HCT116 (cell line): ENCODE measurements around the gene PCDHGA2. TPM values are rescaled to one million over a fixed set of nuclear protein-coding genes. Genes with fewer than 3 reads are reported as not detected.

ENCODE experiments used
- ATAC-seq: fragments of 200-7000 bp; cut with Tn5 transposase; 2 replicates; pipeline ENCODE4 v1.9.1; 2020; ENCODE audit warnings: mild to moderate bottlenecking, moderate library complexity
- BruUV-seq: library from RNA; stranded (reverse); fragments of 400-500 nt; replicated peaks from 2 replicates; lab custom pipeline; 2021; lab: Mats Ljungman, UMichigan
- CTCF ChIA-PET: fragments of 300-600 bp; sonication (Branson Sonifier 250); formaldehyde crosslinking; loops from one replicate; lab custom pipeline; 2021; ENCODE audit warnings: antibody characterized with exemption; lab: Charles Lee
- POLR2A ChIA-PET: fragments of 300-600, 350-600 bp; sonication (Branson Sonifier 250); formaldehyde crosslinking; loops from one replicate; lab custom pipeline; 2021; ENCODE audit warnings: antibody characterized with exemption; lab: Charles Lee
- RAD21 ChIA-PET, 2 experiments: fragments of 300-600 bp; sonication (Branson Sonifier 250); formaldehyde crosslinking; loops; one replicate each; lab custom pipeline; 2023; ENCODE audit warnings: low total read pairs in 2 of 2; ENCODE audit not compliant: uncharacterized antibody in 2 of 2, unreplicated experiment in 2 of 2, low non-redundant PET in 1 of 2; lab: Charles Lee
- DNase-seq: peaks from one replicate; pipeline ENCODE4 v3.0.0-alpha.2; 2010; ENCODE audit warnings: low read depth, low spot score
- H2AFZ ChIP-seq: fragments of 200-600 bp; shearing (Covaris generic), sonication (generic); 2 replicates; pipeline ENCODE4 v1.6.1; 2017; ENCODE audit warnings: low read depth, mixed run types, mixed read lengths, antibody characterized with exemption, low read length; ENCODE audit not compliant: poor library complexity, severe bottlenecking
- H3K27ac ChIP-seq: 2 replicates; pipeline ENCODE4 v1.5.1; 2012; ENCODE audit warnings: low read depth, low read length
- H3K27me3 ChIP-seq: fragments of 200-600 bp; sonication (generic); 2 replicates; pipeline ENCODE4 v1.6.1; 2016; ENCODE audit warnings: mixed run types, low read length, mixed read lengths; ENCODE audit not compliant: insufficient read depth
- H3K36me3 ChIP-seq, 2 experiments: fragments of 200-500 bp in 1 of 2; fragments of 200-600 bp in 1 of 2; sonication (Bioruptor generic) in 1 of 2; sonication (generic) in 1 of 2; 2 replicates each; pipeline versions ENCODE4 v1.5.1 to v1.6.1; 2014 to 2016; ENCODE audit warnings: low read length in 2 of 2, inconsistent platforms in 1 of 2, mixed read lengths in 1 of 2, mixed run types in 1 of 2; ENCODE audit not compliant: insufficient read depth in 2 of 2, control insufficient read depth in 1 of 2
- H3K4me1 ChIP-seq, 2 experiments: fragments of 200-600 bp in 1 of 2; sonication (generic) in 1 of 2; 2 replicates each; pipeline versions ENCODE4 v1.5.1 to v1.6.1; 2012 to 2017; ENCODE audit warnings: low read length in 2 of 2, inconsistent platforms in 1 of 2, mild to moderate bottlenecking in 1 of 2, mixed read lengths in 1 of 2, mixed run types in 1 of 2, moderate library complexity in 1 of 2; ENCODE audit not compliant: insufficient read depth in 2 of 2, control insufficient read depth in 1 of 2
- H3K4me2 ChIP-seq: fragments of 200-600 bp; sonication (generic); 2 replicates; pipeline ENCODE4 v1.6.1; 2017; ENCODE audit warnings: mixed run types, low read length, mixed read lengths
- H3K4me3 ChIP-seq, 2 experiments: fragments of 200-600 bp in 1 of 2; sonication (generic) in 1 of 2; replicated peaks in 1 of 2; 2 replicates each; pipeline ENCODE4 v1.5.1; 2011 to 2016; ENCODE audit warnings: low read length in 2 of 2, control low read depth in 1 of 2, low read depth in 1 of 2, mild to moderate bottlenecking in 1 of 2, mixed read lengths in 1 of 2, mixed run types in 1 of 2
- H3K79me2 ChIP-seq: fragments of 200-600 bp; sonication (generic); 2 replicates; pipeline ENCODE4 v1.6.1; 2017; ENCODE audit warnings: mild to moderate bottlenecking, mixed run types, low read length, moderate library complexity, mixed read lengths; ENCODE audit not compliant: insufficient read depth
- H3K9ac ChIP-seq: fragments of 200-600 bp; sonication (generic); 2 replicates; pipeline ENCODE4 v1.6.1; 2016; ENCODE audit warnings: low read length, mixed read lengths
- H3K9me2 ChIP-seq: fragments of 200-600 bp; sonication (generic), shearing (Covaris generic); 2 replicates; pipeline ENCODE4 v1.6.1; 2017; ENCODE audit warnings: mixed run types, mild to moderate bottlenecking, moderate library complexity; ENCODE audit not compliant: insufficient read depth
- H3K9me3 ChIP-seq, 2 experiments: fragments of 200-500 bp in 1 of 2; fragments of 200-600 bp in 1 of 2; sonication (Bioruptor generic) in 1 of 2; sonication (generic) in 1 of 2; 2 replicates each; pipeline ENCODE4 v1.6.1; 2014 to 2017; ENCODE audit warnings: low read length in 2 of 2, mixed read lengths in 2 of 2, inconsistent platforms in 1 of 2, low read depth in 1 of 2, mild to moderate bottlenecking in 1 of 2, mixed run types in 1 of 2, moderate library complexity in 1 of 2; ENCODE audit not compliant: control insufficient read depth in 1 of 2, insufficient read depth in 1 of 2
- H4K20me1 ChIP-seq: fragments of 200-600 bp; sonication (generic), shearing (Covaris generic); 2 replicates; pipeline ENCODE4 v1.6.1; 2017; ENCODE audit warnings: mixed run types, mild to moderate bottlenecking, moderate library complexity; ENCODE audit not compliant: insufficient read depth
- CBX3 ChIP-seq: IDR thresholded peaks from 2 replicates; pipeline ENCODE4 v1.6.1; 2012; ENCODE audit warnings: low read depth
- CEBPB ChIP-seq: IDR thresholded peaks from 2 replicates; pipeline ENCODE4 v1.6.1; 2012; ENCODE audit warnings: low read depth
- EGR1 ChIP-seq: IDR thresholded peaks from 2 replicates; pipeline ENCODE4 v1.6.1; 2012; ENCODE audit warnings: low read depth
- ELF1 ChIP-seq: IDR thresholded peaks from 2 replicates; pipeline ENCODE4 v1.6.1; 2012; ENCODE audit warnings: low read depth, borderline replicate concordance
- FOSL1 ChIP-seq: IDR thresholded peaks from 2 replicates; pipeline ENCODE4 v1.6.1; 2012; ENCODE audit warnings: low read depth
- POLR2A ChIP-seq: IDR thresholded peaks from 2 replicates; pipeline ENCODE4 v1.7.0; 2011; ENCODE audit warnings: borderline replicate concordance; ENCODE audit not compliant: insufficient read depth, insufficient read length; ENCODE audit errors: extremely low read depth
- POLR2AphosphoS5 ChIP-seq: IDR thresholded peaks from 2 replicates; pipeline ENCODE4 v1.6.1; 2011; ENCODE audit warnings: mild to moderate bottlenecking, low read depth, low read length, moderate library complexity
- RAD21 ChIP-seq: IDR thresholded peaks from 2 replicates; pipeline ENCODE4 v1.6.1; 2012; ENCODE audit warnings: low read depth, mild to moderate bottlenecking
- SIN3A ChIP-seq: IDR thresholded peaks from 2 replicates; pipeline ENCODE4 v1.6.1; 2012; ENCODE audit warnings: low read depth
- SRF ChIP-seq: IDR thresholded peaks from 2 replicates; pipeline ENCODE4 v1.6.1; 2012; ENCODE audit warnings: low read depth
- YY1 ChIP-seq: IDR thresholded peaks from 2 replicates; pipeline ENCODE4 v1.6.1; 2011; ENCODE audit warnings: low read length, low read depth, moderate library complexity, mild to moderate bottlenecking; ENCODE audit not compliant: insufficient replicate concordance; ENCODE audit errors: extremely low read depth
- ZFX ChIP-seq: fragments of 450-650 bp; IDR thresholded peaks from 2 replicates; pipeline ENCODE4 v1.6.1; 2017
- intact Hi-C: fragments of 100-400 bp; cut with micrococcal nuclease; formaldehyde crosslinking; loops from 2 replicates; pipeline ENCODE4 v1.10.0; 2022
- total RNA-seq: library from RNA; stranded (reverse); gene quantifications from one replicate; pipeline ENCODE4 v1.2.1, GENCODE V29; 2021; ENCODE audit not compliant: unreplicated experiment
- TF ChIP-seq, protein P1 (sequence below): IDR thresholded peaks from 2 replicates; pipeline ENCODE4 v1.6.1; 2011; ENCODE audit warnings: mild to moderate bottlenecking, low read length, moderate library complexity; ENCODE audit not compliant: insufficient replicate concordance; ENCODE audit errors: extremely low read depth
- TF ChIP-seq, protein P2 (sequence below): IDR thresholded peaks from 2 replicates; pipeline ENCODE4 v1.6.1; 2012; ENCODE audit warnings: low read depth
- TF ChIP-seq, protein P3 (sequence below), 3 experiments: fragments of 200-600 bp in 1 of 3; sonication (generic) in 1 of 3; IDR thresholded peaks in 2 of 3; conservative IDR thresholded peaks in 1 of 3; 2 replicates each; pipeline ENCODE4 v1.5.1; 2012 to 2017; ENCODE audit warnings: low read depth in 2 of 3, low read length in 2 of 3, antibody characterized with exemption in 1 of 3, borderline replicate concordance in 1 of 3, control low read depth in 1 of 3, mild to moderate bottlenecking in 1 of 3, mixed read lengths in 1 of 3, mixed run types in 1 of 3, moderate library complexity in 1 of 3; ENCODE audit not compliant: insufficient read depth in 1 of 3

PCDHGA2 gene
- total RNA-seq, 1 experiment from 2014 or later: not detected

DNA sequence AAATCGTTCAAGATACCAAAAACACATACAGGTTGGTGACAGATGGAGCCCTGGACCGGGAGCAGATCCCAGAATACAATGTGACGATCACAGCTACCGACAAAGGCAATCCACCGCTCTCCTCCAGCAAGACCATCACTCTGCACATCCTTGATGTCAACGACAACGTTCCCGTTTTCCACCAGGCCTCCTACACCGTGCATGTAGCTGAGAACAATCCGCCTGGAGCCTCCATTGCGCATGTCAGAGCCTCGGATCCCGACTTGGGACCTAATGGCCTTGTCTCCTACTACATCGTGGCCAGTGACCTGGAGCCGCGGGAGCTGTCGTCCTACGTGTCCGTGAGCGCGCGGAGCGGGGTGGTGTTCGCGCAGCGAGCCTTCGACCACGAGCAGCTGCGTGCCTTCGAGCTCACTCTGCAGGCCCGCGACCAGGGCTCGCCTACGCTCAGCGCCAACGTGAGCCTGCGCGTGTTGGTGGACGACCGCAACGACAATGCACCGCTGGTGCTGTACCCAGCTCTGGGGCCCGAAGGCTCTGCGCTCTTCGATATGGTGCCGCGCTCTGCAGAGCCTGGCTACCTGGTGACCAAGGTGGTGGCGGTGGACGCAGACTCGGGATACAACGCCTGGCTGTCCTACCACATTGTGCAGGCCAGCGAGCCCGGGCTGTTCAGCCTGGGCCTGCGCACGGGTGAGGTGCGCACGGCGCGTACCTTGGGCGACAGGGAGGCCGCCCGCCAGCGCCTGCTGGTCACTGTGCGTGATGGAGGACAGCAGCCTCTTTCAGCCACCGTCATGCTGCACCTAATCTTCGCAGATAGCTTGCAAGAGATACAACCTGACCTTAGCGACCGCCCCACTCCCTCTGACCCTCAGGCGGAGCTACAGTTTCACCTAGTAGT is 33.3 kb downstream of the PCDHGA2 start (continued):
- TF ChIP-seq, protein P1, sequence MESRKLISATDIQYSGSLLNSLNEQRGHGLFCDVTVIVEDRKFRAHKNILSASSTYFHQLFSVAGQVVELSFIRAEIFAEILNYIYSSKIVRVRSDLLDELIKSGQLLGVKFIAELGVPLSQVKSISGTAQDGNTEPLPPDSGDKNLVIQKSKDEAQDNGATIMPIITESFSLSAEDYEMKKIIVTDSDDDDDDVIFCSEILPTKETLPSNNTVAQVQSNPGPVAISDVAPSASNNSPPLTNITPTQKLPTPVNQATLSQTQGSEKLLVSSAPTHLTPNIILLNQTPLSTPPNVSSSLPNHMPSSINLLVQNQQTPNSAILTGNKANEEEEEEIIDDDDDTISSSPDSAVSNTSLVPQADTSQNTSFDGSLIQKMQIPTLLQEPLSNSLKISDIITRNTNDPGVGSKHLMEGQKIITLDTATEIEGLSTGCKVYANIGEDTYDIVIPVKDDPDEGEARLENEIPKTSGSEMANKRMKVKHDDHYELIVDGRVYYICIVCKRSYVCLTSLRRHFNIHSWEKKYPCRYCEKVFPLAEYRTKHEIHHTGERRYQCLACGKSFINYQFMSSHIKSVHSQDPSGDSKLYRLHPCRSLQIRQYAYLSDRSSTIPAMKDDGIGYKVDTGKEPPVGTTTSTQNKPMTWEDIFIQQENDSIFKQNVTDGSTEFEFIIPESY: no peak
- TF ChIP-seq YY1 (no peak), FOSL1 (no peak), EGR1 (no peak), ZFX (no peak), POLR2A (no peak), CEBPB (no peak), SIN3A (no peak), RAD21 (no peak)

DNA sequence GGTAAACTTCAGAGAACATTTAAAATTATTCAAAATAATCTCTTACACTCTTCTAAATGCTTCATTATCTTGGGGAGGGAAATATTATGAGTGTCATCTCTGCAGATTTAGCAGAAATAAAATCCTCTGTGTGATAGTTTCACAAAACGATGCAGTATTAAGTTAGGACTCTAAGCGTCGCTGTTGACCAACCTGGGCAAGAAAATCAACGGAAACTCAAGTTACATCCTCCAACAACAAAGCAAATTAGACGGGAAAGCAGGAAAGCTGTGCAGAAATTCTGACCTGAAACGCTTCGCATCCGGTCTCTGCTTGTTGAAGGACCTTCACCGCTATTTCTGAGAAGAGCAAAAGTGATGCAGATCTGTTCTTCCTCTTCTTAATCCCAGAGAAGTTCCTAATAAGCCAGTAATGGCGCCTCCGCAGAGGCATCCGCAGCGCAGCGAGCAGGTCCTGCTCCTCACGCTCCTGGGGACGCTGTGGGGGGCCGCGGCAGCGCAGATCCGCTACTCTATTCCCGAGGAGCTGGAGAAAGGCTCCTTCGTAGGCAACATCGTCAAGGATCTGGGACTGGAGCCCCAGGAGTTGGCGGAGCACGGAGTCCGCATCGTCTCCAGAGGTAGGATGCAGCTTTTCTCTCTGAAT is 35.2 kb downstream of the PCDHGA2 start, which contains the start of gene PCDHGA6:
Gene PCDHGA6, plus strand, starts transcription at position 219 of the 645 bp plus-strand sequence. Its CDS starts 193 bp downstream, at position 412.
- ATAC-seq (no peak), DNase-seq (no peak)
- no peaks in the 10 kb centered on the region for H3K79me2 ChIP-seq
- H3K4me3 ChIP-seq: no peak within 1 kb of the TSS
- no peaks in the 10 kb centered on the region for H3K27me3 ChIP-seq
- H3K9me3 ChIP-seq: peaks cover 0 to 12% of the 10 kb centered on the region in 2 experiments; a peak in 2 of 4 replicates
- RAD21 ChIA-PET: no interaction called here
- no peaks in the 10 kb centered on the region for H3K4me1 ChIP-seq
- intact Hi-C loops: no loop called here
- no peak within 1 kb of the TSS for H3K9ac ChIP-seq
- CTCF ChIA-PET: no interaction called here
- H3K36me3 ChIP-seq: no peaks in the 10 kb centered on the region
- no peak within 1 kb of the TSS for H3K4me2 ChIP-seq
- no TSS peak for BruUV-seq
- no peak within 1 kb of the TSS for H3K27ac ChIP-seq
- no peaks in the 10 kb centered on the region for H4K20me1 ChIP-seq
- H3K9me2 ChIP-seq: no peaks in the 10 kb centered on the region
- H2AFZ ChIP-seq: no peak within 1 kb of the TSS
- POLR2A ChIA-PET: no interaction called here
- TF ChIP-seq CBX3: no peak
- no peak for TF ChIP-seq ELF1
- TF ChIP-seq POLR2AphosphoS5: no peak
- no peak for TF ChIP-seq SRF
- TF ChIP-seq, protein P2, sequence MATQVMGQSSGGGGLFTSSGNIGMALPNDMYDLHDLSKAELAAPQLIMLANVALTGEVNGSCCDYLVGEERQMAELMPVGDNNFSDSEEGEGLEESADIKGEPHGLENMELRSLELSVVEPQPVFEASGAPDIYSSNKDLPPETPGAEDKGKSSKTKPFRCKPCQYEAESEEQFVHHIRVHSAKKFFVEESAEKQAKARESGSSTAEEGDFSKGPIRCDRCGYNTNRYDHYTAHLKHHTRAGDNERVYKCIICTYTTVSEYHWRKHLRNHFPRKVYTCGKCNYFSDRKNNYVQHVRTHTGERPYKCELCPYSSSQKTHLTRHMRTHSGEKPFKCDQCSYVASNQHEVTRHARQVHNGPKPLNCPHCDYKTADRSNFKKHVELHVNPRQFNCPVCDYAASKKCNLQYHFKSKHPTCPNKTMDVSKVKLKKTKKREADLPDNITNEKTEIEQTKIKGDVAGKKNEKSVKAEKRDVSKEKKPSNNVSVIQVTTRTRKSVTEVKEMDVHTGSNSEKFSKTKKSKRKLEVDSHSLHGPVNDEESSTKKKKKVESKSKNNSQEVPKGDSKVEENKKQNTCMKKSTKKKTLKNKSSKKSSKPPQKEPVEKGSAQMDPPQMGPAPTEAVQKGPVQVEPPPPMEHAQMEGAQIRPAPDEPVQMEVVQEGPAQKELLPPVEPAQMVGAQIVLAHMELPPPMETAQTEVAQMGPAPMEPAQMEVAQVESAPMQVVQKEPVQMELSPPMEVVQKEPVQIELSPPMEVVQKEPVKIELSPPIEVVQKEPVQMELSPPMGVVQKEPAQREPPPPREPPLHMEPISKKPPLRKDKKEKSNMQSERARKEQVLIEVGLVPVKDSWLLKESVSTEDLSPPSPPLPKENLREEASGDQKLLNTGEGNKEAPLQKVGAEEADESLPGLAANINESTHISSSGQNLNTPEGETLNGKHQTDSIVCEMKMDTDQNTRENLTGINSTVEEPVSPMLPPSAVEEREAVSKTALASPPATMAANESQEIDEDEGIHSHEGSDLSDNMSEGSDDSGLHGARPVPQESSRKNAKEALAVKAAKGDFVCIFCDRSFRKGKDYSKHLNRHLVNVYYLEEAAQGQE: no peak
- TF ChIP-seq, protein P3, sequence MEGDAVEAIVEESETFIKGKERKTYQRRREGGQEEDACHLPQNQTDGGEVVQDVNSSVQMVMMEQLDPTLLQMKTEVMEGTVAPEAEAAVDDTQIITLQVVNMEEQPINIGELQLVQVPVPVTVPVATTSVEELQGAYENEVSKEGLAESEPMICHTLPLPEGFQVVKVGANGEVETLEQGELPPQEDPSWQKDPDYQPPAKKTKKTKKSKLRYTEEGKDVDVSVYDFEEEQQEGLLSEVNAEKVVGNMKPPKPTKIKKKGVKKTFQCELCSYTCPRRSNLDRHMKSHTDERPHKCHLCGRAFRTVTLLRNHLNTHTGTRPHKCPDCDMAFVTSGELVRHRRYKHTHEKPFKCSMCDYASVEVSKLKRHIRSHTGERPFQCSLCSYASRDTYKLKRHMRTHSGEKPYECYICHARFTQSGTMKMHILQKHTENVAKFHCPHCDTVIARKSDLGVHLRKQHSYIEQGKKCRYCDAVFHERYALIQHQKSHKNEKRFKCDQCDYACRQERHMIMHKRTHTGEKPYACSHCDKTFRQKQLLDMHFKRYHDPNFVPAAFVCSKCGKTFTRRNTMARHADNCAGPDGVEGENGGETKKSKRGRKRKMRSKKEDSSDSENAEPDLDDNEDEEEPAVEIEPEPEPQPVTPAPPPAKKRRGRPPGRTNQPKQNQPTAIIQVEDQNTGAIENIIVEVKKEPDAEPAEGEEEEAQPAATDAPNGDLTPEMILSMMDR (IDR thresholded peaks at IDR 0.05 in 2 of 3, conservative IDR thresholded peaks at IDR 0.05 in 1 of 3; ENCODE audit: borderline replicate concordance in 1 of 3, insufficient read depth in 1 of 3, low read depth in 2 of 3, low read length in 2 of 3): peak; percentile 25 to 42 (median 36); a peak in 4 of 6 replicates
- TF ChIP-seq RAD21: peak; percentile 51
- TF ChIP-seq CEBPB: no peak
- TF ChIP-seq, all 23 proteins: peak for 2
